Measurements from ENCODE around the gene FBLIM1.
"Not testable (repeated sequence)": the region's sequence is repeated elsewhere in the genome, so short reads cannot be mapped to it uniquely, and the experiment has no call there.

FBLIM1 gene

DNA sequence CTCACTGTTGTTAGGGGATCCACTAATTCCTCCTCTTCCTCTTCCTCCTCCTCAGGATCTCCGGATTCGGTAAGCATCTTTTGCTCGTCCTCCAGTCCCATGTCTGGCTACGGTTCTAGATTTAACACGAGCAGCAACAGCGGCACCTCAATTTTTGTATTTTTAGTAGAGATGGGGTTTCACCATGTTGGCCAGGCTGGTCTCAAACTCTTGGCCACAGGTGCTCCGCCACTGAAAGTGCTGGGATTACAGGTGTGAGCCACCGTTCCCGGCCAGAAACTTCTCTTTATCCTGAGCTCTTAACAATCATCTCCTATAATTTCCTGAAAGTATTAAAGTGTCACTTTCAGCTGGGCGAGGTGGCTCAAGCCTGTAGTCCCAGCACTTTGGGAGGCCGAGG lies 49.0 kb downstream of the FBLIM1 start, which contains the start of gene UQCRHL:
Gene UQCRHL (minus strand): TSS at position 101 of the 400 bp plus-strand sequence. CDS start 0 bp downstream, at position 101.
- not testable (repeated sequence) for DNase-seq (ENCODE audit: low read depth in 2 of 3, low spot score in 2 of 3)

DNA sequence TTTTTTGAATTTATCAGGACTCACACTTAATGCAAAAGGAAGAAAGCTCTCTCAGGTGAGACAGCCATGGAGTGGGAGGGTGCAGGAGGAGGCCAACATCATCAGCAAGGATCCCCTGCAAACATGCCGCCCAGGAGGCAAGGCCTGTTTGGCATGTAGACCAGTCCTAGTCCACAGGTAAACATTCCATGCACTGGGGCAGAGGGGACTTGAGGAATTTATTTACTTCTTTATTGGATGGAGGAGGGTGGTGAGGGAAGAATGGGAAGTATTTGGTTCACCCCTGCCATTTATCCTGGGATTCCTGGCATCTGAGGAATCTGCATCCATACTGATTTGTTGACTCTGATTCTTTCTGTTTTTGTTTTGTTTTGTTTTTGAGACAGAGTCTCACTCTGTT lies 50.4 kb downstream of the FBLIM1 start:
- DNase-seq (ENCODE audit: low read depth in 2 of 3, low spot score in 2 of 3) = no peak

DNA sequence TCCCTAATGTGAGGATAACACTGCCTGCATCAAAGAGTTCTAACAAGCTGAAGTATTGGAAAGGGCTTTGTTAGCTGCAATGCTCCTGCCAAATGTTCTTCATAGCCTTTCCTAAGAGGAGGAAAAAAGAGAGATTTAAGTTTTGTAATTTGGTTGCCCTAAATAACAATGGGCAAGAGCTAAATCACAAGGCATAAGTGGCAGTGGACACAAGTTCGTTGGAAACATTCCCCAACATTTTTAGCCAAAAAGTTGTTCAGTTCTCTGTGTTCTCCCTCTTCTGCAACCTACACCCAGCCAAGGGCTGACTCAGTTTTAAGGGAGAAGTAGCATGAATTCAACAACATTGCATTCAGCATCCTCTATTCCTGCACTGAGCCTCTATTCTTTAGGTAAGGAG lies 51.5 kb downstream of the FBLIM1 start:
- no peak for DNase-seq (ENCODE audit: low read depth in 2 of 3, low spot score in 2 of 3)

DNA sequence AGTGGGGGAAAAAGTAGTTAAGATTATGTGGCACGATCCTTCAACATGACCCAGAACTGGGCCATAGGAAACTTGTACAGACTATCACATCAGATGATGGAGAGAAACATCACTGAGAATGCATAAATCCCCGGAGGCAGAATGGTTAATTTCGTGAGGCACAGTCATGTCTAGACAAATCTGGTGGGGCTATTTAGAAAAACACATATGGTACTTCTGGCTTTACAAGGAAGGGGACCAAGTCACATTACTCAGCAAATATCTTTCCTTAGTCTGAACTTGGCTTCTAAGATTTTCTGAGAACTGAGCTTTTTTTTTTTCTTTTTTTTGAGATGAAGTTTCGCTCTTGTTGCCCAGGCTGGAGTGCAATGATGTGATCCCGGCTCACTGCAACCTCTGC lies 58.1 kb downstream of the FBLIM1 start:
- no peak for DNase-seq (ENCODE audit: low read depth in 2 of 3, low spot score in 2 of 3)

DNA sequence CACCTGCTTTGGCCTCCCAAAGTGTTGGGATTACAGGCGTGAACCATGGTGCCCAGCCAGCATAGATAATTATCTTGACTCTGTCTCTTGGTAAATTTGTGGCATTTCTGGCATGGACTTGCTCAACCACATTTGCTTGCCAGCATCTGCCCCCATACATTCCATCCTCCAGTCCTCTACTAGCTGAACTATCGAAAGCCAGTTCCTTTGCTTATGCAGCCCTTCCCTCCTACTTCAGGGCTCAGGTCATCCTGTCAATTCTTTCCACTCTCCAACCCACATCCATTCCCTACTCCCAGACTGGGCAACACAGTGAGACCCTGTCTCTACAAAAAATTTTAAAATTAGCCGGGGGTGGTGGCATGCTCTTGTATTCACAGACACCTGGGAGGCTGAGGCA lies 61.9 kb downstream of the FBLIM1 start:
- no peak for DNase-seq (ENCODE audit: low read depth in 2 of 3, low spot score in 2 of 3)

DNA sequence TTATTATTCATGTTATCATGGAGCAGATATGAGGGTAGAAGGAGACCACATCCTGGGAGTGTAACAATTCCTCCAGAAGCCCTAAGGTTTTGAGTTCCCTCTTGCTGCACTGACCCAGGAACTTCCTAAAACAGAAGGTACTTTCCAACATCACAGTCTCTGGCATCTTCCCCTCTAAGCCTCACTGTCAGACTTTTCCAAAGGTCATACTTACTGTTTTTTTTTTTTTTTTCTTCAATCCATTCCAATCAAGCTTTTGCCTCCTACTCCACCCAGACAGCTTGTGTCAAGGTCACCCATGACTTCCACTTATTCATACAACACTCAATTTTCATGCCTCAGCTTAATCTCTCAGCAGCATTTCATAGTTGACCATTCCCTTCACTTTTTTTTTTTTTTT lies 67.2 kb downstream of the FBLIM1 start:
- no peak for DNase-seq (ENCODE audit: low read depth in 2 of 3, low spot score in 2 of 3)

DNA sequence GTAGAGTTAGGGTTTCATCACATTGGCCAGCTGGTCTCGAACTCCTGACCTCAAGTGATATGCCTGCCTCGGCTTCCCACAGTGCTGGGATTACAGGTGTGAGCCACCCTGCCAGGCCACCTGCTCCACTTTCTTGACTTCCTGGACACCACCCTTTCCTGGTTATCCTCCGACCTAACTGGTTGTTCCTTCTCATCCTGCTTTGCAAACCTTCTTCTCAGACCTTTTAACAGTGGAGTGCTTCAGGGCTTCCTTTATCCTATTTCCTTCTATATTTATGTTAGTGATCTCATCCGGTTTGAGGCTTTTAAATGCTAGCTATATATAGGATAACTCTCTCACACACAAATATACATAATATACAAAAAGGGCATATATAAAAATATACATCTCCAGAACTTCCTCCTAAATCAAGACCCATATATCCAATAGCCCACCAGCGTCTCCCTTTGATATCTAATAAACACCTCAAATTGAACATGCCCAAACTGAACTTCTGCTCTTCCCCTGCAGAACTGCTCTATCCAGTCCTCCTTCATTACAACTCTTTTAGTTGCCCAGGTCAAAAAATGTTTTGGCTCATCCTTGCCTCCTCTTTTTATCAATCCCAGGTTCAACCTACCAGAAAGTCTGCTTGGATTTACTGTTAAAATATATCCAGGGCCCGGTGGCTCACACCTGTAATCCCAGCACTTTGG lies 68.4 kb downstream of the FBLIM1 start:
- no peak for DNase-seq (ENCODE audit: low read depth in 2 of 3, low spot score in 2 of 3)

DNA sequence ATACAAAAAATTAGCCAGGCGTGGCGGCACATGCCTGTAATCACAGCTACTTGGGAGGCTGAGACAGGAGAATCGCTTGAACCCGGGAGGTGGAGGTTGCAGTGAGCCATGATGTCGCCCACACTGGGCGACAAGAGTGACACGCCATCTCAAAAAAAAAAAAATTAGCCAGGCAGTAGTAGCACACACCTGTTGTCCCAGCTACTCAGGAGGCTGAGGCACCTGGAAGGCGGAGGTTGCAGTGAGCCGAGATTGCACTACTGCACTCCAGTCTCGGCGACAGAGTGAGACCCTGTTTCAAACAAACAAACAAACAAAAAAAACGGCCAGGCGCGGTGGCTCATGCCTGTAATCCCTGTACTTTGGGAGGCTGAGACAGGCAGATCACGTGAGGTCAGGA lies 69.0 kb downstream of the FBLIM1 start:
- not testable (repeated sequence) for DNase-seq (ENCODE audit: low read depth in 2 of 3, low spot score in 2 of 3)

DNA sequence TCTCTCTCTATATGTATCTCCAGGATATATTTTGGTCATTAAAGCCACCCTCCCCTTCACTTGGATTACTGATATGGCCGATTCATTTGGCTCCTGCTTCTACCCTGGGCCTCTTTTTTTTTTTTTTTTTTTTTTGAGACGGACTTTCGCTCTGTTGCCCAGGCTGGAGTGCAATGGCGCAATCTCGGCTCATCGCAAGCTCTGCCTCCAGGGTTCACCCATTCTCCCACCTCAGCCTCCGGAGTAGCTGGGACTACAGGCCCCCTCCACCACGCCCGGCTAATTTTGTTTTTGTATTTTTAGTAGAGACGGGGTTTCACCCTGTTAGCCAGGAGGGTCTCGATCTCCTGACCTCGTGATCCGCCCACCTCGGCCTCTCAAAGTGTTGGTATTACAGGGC lies 70.3 kb downstream of the FBLIM1 start:
- not testable (repeated sequence) for DNase-seq (ENCODE audit: low read depth in 2 of 3, low spot score in 2 of 3)

DNA sequence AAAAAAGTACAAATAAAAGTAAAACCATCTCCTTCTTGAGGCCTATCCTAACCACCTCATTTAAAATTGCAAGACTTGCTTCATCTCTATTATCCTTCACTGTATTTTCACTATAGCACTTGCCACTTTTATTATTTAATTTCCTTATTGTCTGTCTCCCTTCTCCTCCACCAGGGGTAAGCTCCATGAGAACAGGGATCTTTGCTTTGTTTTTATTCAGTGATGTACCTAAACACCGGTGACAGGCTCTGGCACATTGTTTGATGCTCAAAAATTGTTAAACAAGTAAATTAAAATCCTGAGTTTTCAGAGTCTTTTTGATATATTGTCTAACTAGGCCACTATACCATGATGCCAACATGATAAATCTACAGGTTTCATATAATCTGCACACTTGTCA lies 71.7 kb downstream of the FBLIM1 start:
- no peak for DNase-seq (ENCODE audit: low read depth in 2 of 3, low spot score in 2 of 3)

DNA sequence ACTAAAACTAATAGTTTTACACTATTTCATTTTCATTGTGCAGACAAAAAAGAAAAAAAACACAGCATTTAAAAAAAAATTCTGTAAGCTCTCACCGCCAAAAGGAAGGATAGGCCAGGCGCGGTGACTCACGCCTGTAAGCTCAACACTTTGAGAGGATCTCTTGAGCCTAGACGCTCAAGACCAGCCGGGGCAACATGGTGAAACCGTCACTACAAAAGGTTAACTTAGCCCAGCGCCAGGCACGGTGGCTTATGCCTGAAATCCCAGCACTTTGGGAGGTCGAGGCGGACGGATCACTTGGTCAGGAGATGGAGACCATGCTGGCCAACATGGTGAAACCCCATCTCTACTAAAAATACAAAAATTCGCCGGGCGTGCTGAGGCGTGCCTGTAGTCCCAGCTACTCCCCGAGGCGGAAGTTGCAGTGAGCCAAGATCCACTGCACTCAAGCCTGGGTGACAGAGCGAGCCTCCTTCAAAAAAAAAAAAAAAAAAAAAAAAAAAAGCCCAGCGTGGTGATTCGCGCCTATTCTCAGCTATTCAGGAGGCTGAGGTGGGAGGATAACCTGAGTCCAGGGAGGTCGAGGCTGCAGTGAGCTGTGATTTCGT lies 74.6 kb downstream of the FBLIM1 start:
- DNase-seq (ENCODE audit: low read depth in 2 of 3, low spot score in 2 of 3) = no peak

DNA sequence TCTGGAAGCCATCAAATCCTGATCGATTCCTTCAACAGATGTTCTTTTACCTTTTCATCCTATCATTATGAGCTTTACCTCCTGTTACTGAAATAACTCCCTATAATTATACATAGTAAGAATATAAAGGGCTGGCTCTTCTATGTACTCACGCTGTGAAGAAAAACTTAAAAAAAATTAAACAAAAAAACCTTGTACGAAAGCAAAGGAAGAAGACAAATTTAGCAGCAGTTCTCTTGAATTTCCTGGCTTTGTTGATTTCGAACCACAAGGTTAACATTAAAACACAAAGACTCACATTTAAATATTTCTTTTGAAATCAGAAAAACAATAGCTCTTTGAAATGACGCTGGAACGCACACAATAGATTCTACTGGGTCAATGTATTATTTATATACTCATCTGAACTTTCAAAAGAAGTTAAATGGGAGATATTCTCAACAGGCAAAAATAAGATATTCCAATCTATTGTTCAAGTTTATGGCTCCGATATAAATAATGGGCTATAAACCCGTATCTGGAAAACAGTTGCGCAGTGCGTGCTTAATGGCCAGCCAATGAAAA lies 75.3 kb downstream of the FBLIM1 start:
- DNase-seq (ENCODE audit: low read depth in 2 of 3, low spot score in 2 of 3) = no peak

DNA sequence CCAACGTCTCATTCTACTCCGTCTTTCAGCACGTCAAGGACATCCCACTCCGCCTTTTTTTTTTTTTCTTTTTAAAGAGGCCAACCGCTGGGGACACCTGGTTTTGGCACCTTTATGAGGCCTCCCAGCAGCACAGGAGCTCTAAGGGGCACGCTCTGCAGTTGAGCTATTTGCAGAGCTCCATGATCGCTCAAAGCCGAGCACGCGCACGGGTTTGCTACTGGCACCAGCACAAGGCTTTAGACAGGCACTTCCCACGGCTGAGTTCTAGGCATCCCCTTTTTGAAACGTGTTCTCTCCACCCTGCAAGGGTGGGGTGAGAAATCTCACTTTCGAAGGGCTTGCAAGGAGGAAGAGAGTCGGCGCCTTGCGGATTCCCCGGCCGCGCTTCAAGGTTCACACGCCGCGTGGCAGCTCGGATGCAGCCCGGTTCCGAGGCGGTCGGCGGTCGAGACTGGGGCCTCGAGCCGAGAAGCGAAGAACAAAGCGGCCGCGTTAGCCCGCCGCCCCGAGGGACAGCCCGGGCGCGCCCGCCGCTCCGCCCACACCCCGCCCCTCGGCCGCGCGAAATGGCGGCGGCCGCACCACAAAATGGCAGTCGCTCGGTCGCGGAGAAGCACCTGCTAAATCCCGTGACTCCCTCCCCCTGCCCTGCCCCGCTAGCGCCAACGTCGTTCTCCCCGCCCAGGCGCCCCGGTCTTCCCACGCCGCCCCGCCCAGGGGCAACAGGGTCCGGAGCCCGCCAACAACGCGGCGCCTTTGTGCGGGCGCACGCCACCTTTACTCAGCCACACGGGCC lies 76.0 kb downstream of the FBLIM1 start:
- DNase-seq (ENCODE audit: low read depth in 2 of 3, low spot score in 2 of 3) = peak; percentile 66 to 83 (median 76)

DNA sequence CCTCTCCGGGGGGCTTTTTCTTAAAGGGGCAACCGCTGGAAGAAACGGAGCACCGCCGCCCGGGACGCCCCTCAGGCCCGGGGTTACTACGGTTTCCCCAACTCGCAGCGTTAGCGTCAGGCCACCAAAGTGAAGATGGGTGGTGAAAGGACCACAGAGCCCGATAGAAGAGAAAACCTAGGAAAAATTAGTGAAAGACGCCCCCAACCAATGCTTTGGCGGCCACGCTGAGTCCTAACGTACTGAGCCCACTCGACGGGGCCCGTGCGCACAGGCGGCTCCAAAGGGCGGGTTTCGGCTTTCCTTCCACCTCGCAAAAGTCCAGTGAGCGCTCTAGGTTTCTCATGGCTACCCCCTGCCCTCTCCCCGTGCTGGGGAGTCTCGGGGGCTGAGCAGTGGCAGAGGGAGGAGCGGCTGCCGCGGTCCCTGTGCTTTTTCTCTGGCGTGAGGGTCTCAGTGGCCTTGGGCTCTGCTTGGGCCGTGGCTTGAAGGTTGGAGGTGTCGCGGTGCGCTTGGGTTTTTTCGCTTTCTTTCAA lies 76.7 kb downstream of the FBLIM1 start:
- DNase-seq (ENCODE audit: low read depth in 2 of 3, low spot score in 2 of 3) = peak in 1 of 3 experiments; percentile 44

DNA sequence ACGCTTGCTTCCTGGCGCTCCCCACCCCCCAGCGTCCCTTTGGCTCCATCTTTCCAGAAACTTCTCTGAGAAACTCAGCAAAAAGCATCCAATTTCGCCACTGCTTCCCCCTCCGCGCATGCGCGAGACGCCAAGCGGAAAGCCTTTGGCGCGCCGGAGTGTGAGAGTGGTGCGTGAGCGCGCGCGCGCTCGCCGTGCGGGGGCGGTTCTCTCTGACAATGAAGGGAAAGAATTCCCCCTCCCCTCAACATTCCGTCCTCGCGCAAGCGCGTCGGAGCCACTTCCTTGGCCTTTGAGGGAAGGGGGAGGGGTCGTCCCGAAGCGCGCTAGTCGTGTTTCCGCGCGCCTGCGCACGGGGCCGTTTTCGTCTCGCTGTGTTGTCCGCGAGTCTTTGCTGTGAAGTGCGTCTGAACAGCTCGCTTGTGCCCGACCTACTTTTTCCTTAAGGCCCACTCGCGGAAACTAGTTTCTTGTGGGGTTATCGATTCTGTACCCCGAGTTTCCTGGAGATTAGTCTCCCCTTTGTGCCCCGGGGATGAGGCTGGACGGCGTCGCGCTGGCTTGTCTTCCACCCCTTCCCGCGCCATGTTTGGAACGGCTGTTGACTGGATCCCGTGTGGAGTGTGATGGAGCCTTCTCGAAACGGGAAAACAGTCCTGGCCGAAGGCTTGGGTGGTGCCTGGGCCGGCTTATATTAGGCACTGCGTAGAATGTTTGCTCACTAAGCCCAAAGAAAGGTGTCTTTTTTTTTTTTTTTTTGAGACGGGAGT lies 77.3 kb downstream of the FBLIM1 start:
- DNase-seq (ENCODE audit: low read depth in 2 of 3, low spot score in 2 of 3) = peak; percentile 98

Data from activated CD8-positive, alpha-beta memory T cell treated with anti-CD3 and anti-CD28 coated beads for 48 hours (primary cell).